Heart right ventricle (tissue), 16 donors: ENCODE measurements around the gene ZIC4. TPM values are rescaled to one million over a fixed set of nuclear protein-coding genes. Genes with fewer than 3 reads are reported as not detected.
A peak's percentile ranks its signal among the peaks of the same experiment; 100 is the strongest.

Experiments
- ATAC-seq, 8 donors: fragments of 200-7000 bp; cut with Tn5 transposase; one replicate each; pipeline ENCODE4 v1.9.1; 2020; ENCODE audit warnings: mild to moderate bottlenecking in 8 of 8, moderate library complexity in 8 of 8, moderate number of reproducible peaks in 1 of 8
- DNase-seq, 2 donors: peaks; one replicate each; pipeline ENCODE4 v3.0.0-alpha.2; 2020
- H3K27ac ChIP-seq, 10 donors: fragments of 200-600 bp; sonication (generic) in 2 of 10; one replicate each; pipeline versions ENCODE4 v1.5.0 to v1.8.0; 2020 to 2022; ENCODE audit warnings: mild to moderate bottlenecking in 3 of 10
- H3K27me3 ChIP-seq, 7 donors: fragments of 200-600 bp; one replicate each; pipeline ENCODE4 v1.8.0; 2021 to 2022; ENCODE audit warnings: mild to moderate bottlenecking in 2 of 7
- H3K36me3 ChIP-seq, 9 donors: fragments of 200-600 bp; sonication (generic) in 1 of 9; one replicate each; pipeline versions ENCODE4 v1.5.0 to v1.8.0; 2020 to 2022; ENCODE audit warnings: mild to moderate bottlenecking in 2 of 9
- H3K4me1 ChIP-seq, 9 donors: fragments of 200-600 bp; sonication (generic) in 1 of 9; one replicate each; pipeline versions ENCODE4 v1.5.0 to v1.8.0; 2020 to 2022; ENCODE audit warnings: mild to moderate bottlenecking in 4 of 9
- H3K4me3 ChIP-seq, 10 donors: fragments of 200-600 bp; sonication (generic) in 2 of 10; one replicate each; pipeline versions ENCODE4 v1.5.0 to v1.8.0; 2020 to 2022; ENCODE audit warnings: mild to moderate bottlenecking in 7 of 10, moderate library complexity in 2 of 10
- H3K9me3 ChIP-seq, 11 donors: fragments of 200-600 bp in 10 of 11; sonication (generic) in 2 of 11; one replicate each; pipeline versions ENCODE4 v1.5.0 to v1.8.0; 2013 to 2022; ENCODE audit warnings: mild to moderate bottlenecking in 2 of 11, control low read depth in 1 of 11, moderate library complexity in 1 of 11
- WGBS, 2 donors: extraction: QIAGEN DNeasy Blood & Tissue Kit; methylation state at CpG; one replicate each; pipeline ENCODE4 v1.1.7; 2013; ENCODE audit warnings: inconsistent platforms in 1 of 2; 5-methylcytosine and 5-hydroxymethylcytosine counted together
- intact Hi-C, 10 donors: fragments of 100-400 bp; cut with DNase I; formaldehyde crosslinking; loops; one replicate each; pipeline versions ENCODE4 v1.11.1 to v1.14.2; 2022
- polyA plus RNA-seq, 2 donors: library from polyadenylated mRNA; stranded (reverse); fragments of 200-250 nt; gene quantifications; one replicate each; pipeline ENCODE4 v1.2.3, GENCODE V29; 2013
- total RNA-seq, 10 donors: library from RNA; stranded (reverse); fragmentation: NEBNext Ultra II Directional in 3 of 10; extraction: Animal tissue kit (Norgen Biotek cat#: 25700) in 3 of 10; gene quantifications; one replicate each; pipeline versions ENCODE4 v1.2.1 to v1.2.4, GENCODE V29; 2021 to 2023
- TF ChIP-seq, protein P1 (sequence below), 9 donors: fragments of 200-600 bp; sonication (generic) in 2 of 9; IDR thresholded peaks; one replicate each; pipeline versions ENCODE4 v1.5.0 to v1.8.0; 2021 to 2022; ENCODE audit warnings: antibody characterized with exemption in 9 of 9, mild to moderate bottlenecking in 5 of 9, moderate library complexity in 1 of 9
- donor health status: Arrhythmogenic right ventricular cardiomyopathy.
- donor health status: ischemic (EF 13 %, LVEDD 7.1; RV severe dilation, severe dysfunction).
- donor health status: healthy with polysubstance abuse.
- donor health status: DM: no; HTN: yes; CAD: no.
- donor health status: DM: no; HTN: no; CAD: no.
- donor health status: ischemic (EF 25% LVEDD 6.9; RV normal size, moderate dysfunction).
- donor health status: ischemic (EF 25% LVEDD 5.7; RV mildly dilated, moderate dysfunction).
- donor health status: healthy.
- donor health status: DM: yes; HTN: yes; CAD: no.
- donor health status: Ischemic cardiomyopathy.
- donor health status: ischemic (EF 35%, LVEDD 5.7; RV mildly dilated, moderate dysfunction).
- donor health status: nonischemic (EF 11% LVEDD 7.7; RV severe dilation, severe dysfunction).
- donor health status: DM: yes; HTN: yes; CAD: no.
- donor health status: PGD.
- donor health status: ischemic (EF 29% LVEDD 5.4; RV normal size, mild dysfunction).
- donor health status: nonischemic (EF 23%, LVEDD 6.1; RV moderate dilation, normal function).

The ZIC4 gene
- total and polyA plus RNA-seq, 12 donors = not detected

DNA sequence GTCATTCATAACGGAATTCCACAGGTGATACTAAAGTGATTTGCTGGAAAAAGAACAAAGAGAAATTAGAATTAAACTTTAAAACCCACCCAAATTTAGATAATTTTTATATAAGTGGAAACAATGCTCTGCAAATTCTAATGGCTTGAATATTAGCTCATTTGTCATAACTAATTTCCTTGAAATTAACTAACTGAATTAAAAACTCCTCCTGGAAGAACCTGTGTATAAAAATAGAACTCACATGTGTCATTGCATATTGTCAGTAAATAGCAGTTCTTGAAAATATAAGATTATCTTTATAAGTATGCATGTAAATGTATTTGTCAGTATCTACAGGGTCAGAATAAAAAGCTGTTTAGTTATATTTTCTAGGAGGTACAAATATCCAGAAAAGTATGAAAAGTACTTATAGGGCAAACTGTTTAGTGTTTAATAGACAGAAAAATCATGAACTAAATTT lies 19.1 kb upstream of the ZIC4 start:
- ATAC-seq = no peak
- Histone ChIP-seq H3K4me1 (peaks cover 0 to 15% (median 3%) of the 10 kb centered on the region in 9 donors), H3K4me3 (no peak overlapping the region), H3K27ac (no peak overlapping the region), H3K9me3 (no peaks in the 10 kb centered on the region), H3K27me3 (peaks cover 38 to 100% (median 95%) of the 10 kb centered on the region in 7 donors), H3K36me3 (no peaks in the 10 kb centered on the region)
- TF ChIP-seq, protein P1, sequence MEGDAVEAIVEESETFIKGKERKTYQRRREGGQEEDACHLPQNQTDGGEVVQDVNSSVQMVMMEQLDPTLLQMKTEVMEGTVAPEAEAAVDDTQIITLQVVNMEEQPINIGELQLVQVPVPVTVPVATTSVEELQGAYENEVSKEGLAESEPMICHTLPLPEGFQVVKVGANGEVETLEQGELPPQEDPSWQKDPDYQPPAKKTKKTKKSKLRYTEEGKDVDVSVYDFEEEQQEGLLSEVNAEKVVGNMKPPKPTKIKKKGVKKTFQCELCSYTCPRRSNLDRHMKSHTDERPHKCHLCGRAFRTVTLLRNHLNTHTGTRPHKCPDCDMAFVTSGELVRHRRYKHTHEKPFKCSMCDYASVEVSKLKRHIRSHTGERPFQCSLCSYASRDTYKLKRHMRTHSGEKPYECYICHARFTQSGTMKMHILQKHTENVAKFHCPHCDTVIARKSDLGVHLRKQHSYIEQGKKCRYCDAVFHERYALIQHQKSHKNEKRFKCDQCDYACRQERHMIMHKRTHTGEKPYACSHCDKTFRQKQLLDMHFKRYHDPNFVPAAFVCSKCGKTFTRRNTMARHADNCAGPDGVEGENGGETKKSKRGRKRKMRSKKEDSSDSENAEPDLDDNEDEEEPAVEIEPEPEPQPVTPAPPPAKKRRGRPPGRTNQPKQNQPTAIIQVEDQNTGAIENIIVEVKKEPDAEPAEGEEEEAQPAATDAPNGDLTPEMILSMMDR (IDR thresholded peaks at IDR 0.05) = no peak
- DNase-seq = no peak
- 19 to 24% methylated on average over 1 of the region's 1 CpG for WGBS, 2 donors
- intact Hi-C loops = loop anchor here in 1 of 10 donors (10.0 kb wide), 1 partner anchor 51 kb away; no protein-coding TSS in a partner anchor

DNA sequence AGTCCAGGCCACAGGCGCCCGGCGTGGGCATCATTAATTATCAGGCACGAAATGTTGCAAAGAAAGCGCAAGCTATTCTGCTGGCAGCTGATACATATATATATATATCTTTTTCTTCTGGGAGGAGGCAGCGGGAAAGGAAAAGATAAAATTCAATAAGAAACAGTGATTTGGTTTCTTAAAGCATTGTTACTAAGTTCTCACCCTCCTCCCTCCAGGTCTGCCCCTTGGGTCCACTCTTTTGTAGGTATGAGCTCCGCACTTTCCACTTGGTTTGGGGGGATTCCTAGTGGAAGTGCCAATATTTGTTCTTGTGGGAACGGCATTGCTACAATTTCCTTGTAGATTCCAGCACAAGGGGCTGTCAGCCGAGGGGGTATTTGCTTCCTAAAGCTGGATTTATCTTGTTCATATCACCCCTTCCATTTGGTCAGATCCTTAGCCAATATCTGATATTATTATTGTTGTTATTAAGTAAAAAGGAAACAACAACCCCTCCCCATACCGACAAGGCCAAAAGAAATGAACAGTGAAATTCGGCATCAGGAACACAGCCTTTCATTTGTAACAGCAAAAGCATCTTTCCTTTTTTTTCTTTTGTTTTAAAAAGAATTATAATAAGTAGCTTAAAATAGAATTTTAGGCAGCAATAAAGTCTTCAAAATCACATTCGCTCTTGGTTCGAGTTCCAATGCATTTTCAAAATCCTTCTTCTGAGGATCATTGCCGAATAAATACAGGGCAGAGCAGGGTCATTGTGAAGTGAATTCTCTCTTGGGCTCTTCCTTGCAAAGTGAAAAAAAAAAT lies 18.4 kb upstream of the ZIC4 start:
- H3K27ac ChIP-seq = no peak overlapping the region
- WGBS, 2 donors = 7 to 14% methylated on average over 14 of the region's 14 CpGs

GRCh38 chr3:147423798-147424580 lies 17.6 kb upstream of the ZIC4 start:
- Histone ChIP-seq H3K9me3 (no peaks in the 10 kb centered on the region), H3K27me3 (peaks cover 49 to 100% (median 98%) of the 10 kb centered on the region in 7 donors), H3K36me3 (no peaks in the 10 kb centered on the region), H3K27ac (no peak overlapping the region), H3K4me1 (peaks cover 3 to 21% (median 8%) of the 10 kb centered on the region in 9 donors), H3K4me3 (peak overlapping the region in 1 of 10 donors; percentile 3)
- ATAC-seq = no peak
- TF ChIP-seq, protein P1 (IDR thresholded peaks at IDR 0.05) = no peak
- intact Hi-C loops = loop anchor here in 1 of 10 donors (10.0 kb wide), 1 partner anchor 49 kb away; no protein-coding TSS in a partner anchor
- WGBS, 2 donors = 4 to 7% methylated on average over 33 of the region's 33 CpGs
- no peak for DNase-seq

More for the DNA sequence above, 18.4 kb upstream of the ZIC4 start:
- ATAC-seq (no peak), DNase-seq (no peak)
- Histone ChIP-seq H3K4me1 (peaks cover 0 to 15% (median 3%) of the 10 kb centered on the region in 9 donors), H3K9me3 (no peaks in the 10 kb centered on the region), H3K27me3 (peaks cover 42 to 100% (median 96%) of the 10 kb centered on the region in 7 donors), H3K36me3 (no peaks in the 10 kb centered on the region), H3K4me3 (peak overlapping the region in 1 of 10 donors; percentile 3)
- TF ChIP-seq, protein P1 (IDR thresholded peaks at IDR 0.05) = no peak
- intact Hi-C loops = loop anchor here in 1 of 10 donors (10.0 kb wide), 1 partner anchor 50 kb away; no protein-coding TSS in a partner anchor

DNA sequence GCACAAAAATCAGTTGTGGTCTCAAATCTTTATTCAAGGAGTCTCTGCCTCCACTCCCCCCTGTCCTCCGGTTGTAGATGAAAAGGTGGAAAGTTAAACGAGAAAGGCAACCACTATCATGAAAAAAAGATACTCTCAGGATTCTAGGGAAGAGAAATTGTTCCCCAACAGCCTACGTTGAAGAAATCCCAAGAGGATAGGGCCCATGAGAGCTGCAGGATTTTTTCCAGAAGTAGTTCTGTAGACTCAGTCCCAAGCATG lies 17.1 kb upstream of the ZIC4 start:
- DNase-seq (no peak), ATAC-seq (no peak)
- no peak overlapping the region for H3K27ac ChIP-seq
- TF ChIP-seq, protein P1 (IDR thresholded peaks at IDR 0.05) = no peak
- WGBS, 2 donors = 4% methylated on average over 3 of the region's 3 CpGs
- H3K4me3 ChIP-seq = no peak overlapping the region
- H3K4me1 ChIP-seq = peaks cover 4 to 26% (median 9%) of the 10 kb centered on the region in 9 donors
- H3K27me3 ChIP-seq = peaks cover 52 to 100% (median 100%) of the 10 kb centered on the region in 7 donors
- intact Hi-C loops = loop anchor here in 1 of 10 donors (10.0 kb wide), 1 partner anchor 49 kb away; no protein-coding TSS in a partner anchor
- H3K9me3 ChIP-seq = no peaks in the 10 kb centered on the region
- no peaks in the 10 kb centered on the region for H3K36me3 ChIP-seq
